Measurements from ENCODE around the gene TAF6.

Gene TAF6

DNA sequence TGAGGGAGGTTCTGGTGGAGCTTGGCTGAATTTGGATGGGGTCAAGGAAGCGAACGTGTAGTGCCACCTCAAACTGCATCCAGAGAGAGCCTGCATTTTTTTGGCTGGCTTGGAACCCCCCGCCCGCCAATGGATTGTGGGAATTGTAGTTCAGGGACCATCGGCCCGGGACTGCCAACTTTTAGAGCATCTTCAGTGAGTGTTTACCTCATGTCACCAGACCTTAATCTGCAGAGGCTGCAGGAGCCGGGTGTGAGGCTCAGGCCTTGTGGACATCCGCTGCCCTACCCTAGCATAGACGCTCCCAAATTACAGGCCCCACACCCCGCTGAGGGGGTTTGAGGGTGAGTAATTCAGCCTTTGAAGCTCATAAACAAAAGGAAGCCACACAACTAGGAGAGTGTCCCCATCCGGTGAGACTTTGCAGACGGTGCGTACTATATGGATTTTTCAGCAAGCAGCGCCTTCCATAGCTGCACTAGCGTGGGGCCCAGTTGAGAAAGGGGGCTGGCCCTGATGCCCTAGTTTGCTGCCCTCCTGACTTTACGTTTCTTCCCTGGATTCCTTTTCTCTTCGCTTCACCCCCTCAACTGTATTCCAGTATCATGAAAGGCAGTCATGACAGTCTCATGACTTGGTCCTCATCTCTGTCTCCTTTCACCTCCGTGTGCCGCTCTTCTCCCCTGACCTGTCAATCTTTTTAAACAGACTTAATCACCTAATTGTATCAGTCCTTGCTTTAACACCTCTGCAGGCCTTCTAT is 993 bp upstream of the TAF6 start:
- Histone ChIP-seq H3K27ac (ENCODE audit: low read length) (peak overlapping the region; percentile 82), H3K9me3 (ENCODE audit: control insufficient read depth in 2 of 2, low read length in 2 of 2) (no peaks in the 10 kb centered on the region), H3K36me3 (ENCODE audit: control insufficient read depth in 2 of 2, insufficient read depth in 2 of 2, low read length in 2 of 2) (peaks cover 2 to 7% of the 10 kb centered on the region in 2 donors), H3K27me3 (ENCODE audit: control insufficient read depth in 1 of 2, insufficient read depth in 2 of 2, low read length in 2 of 2) (no peaks in the 10 kb centered on the region), H3K4me3 (ENCODE audit: low read length in 2 of 2) (peak overlapping the region; percentile 84 to 97), H3K4me1 (ENCODE audit: control insufficient read depth, insufficient read depth, low read length) (peaks cover 24% of the 10 kb centered on the region), H3K9ac (ENCODE audit: low read length in 2 of 2) (peak overlapping the region; percentile 75 to 80)

DNA sequence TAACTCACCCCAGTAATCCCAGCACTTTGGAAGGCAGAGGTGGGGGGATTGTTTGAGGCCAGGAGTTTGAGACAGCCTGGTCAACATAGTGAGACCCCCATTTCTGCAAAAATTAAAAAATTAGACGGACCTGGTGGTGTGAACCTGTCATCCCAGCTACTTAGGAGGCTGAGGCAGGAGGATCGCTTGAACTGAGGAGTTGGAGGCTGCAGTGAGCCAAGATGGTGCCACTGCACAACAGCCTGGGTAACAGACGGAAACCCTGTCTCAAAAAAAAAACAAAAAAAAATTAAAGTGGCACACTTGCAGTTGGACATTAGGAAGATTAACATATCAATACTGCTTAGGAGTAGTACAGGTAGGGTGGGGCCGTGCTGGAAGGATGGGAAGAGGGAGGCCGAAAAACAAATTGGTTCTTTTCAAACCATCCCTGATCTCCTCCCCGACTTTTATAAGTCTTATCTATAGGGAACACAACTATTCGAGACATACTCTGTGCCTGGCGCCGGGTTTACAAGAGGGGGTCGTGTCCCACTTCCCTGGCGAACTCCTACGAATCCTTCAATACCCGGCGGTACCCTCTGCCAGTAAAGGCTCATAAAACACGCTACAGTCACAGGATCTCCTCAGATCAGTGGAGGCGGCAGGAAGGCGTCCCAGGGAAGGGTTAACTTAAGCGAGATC is 628 bp downstream of the TAF6 start:
- Histone ChIP-seq H3K4me3 (ENCODE audit: low read length in 2 of 2) (peak overlapping the region; percentile 84 to 97), H3K9me3 (ENCODE audit: control insufficient read depth in 2 of 2, low read length in 2 of 2) (no peaks in the 10 kb centered on the region), H3K27ac (ENCODE audit: low read length) (peak overlapping the region; percentile 82), H3K27me3 (ENCODE audit: control insufficient read depth in 1 of 2, insufficient read depth in 2 of 2, low read length in 2 of 2) (no peaks in the 10 kb centered on the region), H3K36me3 (ENCODE audit: control insufficient read depth in 2 of 2, insufficient read depth in 2 of 2, low read length in 2 of 2) (peaks cover 4 to 5% of the 10 kb centered on the region in 2 donors), H3K4me1 (ENCODE audit: control insufficient read depth, insufficient read depth, low read length) (peaks cover 24% of the 10 kb centered on the region), H3K9ac (ENCODE audit: low read length in 2 of 2) (peak overlapping the region; percentile 75 to 86)

DNA sequence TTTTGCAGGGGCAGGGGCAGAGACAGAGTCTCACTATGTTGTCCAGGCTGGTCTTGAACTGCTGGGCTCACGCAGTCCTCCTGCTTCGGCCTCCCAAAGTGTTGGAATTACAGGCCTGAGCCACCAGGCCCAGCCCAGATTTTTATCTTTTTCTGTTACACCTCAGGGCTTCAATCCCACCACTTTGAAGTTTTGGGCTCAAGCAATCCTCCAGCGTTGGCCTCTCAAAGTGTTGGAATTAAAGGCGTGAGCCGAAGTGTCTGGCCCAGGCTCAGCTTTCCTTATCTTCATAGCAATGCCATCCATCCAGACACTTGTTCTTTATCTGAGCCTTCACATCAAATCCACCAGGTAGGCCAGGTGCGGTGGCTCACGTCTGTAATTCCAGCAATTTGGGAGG is 4.1 kb downstream of the TAF6 start:
- Histone ChIP-seq H3K4me1 (ENCODE audit: control insufficient read depth, insufficient read depth, low read length) (peaks cover 9% of the 10 kb centered on the region), H3K36me3 (ENCODE audit: control insufficient read depth in 2 of 2, insufficient read depth in 2 of 2, low read length in 2 of 2) (peaks cover 13 to 21% of the 10 kb centered on the region in 2 donors), H3K27ac (ENCODE audit: low read length) (no peak overlapping the region), H3K27me3 (ENCODE audit: control insufficient read depth in 1 of 2, insufficient read depth in 2 of 2, low read length in 2 of 2) (no peaks in the 10 kb centered on the region), H3K9ac (ENCODE audit: low read length in 2 of 2) (no peak overlapping the region), H3K4me3 (ENCODE audit: low read length in 2 of 2) (no peak overlapping the region), H3K9me3 (ENCODE audit: control insufficient read depth in 2 of 2, low read length in 2 of 2) (no peaks in the 10 kb centered on the region)

GRCh38 chr7:100111914-100112313 is 7.2 kb downstream of the TAF6 start:
- no peak overlapping the region for H3K27ac ChIP-seq (ENCODE audit: low read length)
- H3K27me3 ChIP-seq (ENCODE audit: control insufficient read depth in 1 of 2, insufficient read depth in 2 of 2, low read length in 2 of 2): no peaks in the 10 kb centered on the region
- no peaks in the 10 kb centered on the region for H3K4me1 ChIP-seq (ENCODE audit: control insufficient read depth, insufficient read depth, low read length)
- no peak overlapping the region for H3K9ac ChIP-seq (ENCODE audit: low read length in 2 of 2)
- H3K4me3 ChIP-seq (ENCODE audit: low read length in 2 of 2): no peak overlapping the region
- H3K9me3 ChIP-seq (ENCODE audit: control insufficient read depth in 2 of 2, low read length in 2 of 2): no peaks in the 10 kb centered on the region
- peaks cover 21 to 40% of the 10 kb centered on the region in 2 donors for H3K36me3 ChIP-seq (ENCODE audit: control insufficient read depth in 2 of 2, insufficient read depth in 2 of 2, low read length in 2 of 2)

DNA sequence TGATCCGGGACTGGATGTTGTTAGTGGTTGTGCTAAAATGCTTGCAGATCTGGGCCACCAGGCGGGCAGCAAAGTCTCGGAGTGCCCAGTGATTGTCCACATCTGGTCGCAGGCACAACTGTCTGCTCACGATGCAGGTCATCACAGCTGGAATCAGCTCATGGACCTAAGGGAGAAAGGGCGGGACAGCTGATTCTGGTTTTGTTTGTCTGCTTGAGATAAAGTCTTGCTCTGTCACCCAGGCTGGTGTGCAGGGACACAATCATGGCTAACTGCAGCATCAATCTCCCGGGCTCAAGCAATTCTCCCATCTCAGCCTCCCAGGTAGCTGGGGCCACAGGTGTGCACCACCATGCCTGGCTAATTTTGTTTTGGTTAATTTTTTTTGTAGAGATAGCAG is 8.0 kb downstream of the TAF6 start:
- Histone ChIP-seq H3K36me3 (ENCODE audit: control insufficient read depth in 2 of 2, insufficient read depth in 2 of 2, low read length in 2 of 2) (peaks cover 22 to 45% of the 10 kb centered on the region in 2 donors), H3K27me3 (ENCODE audit: control insufficient read depth in 1 of 2, insufficient read depth in 2 of 2, low read length in 2 of 2) (no peaks in the 10 kb centered on the region), H3K9me3 (ENCODE audit: control insufficient read depth in 2 of 2, low read length in 2 of 2) (no peaks in the 10 kb centered on the region), H3K4me1 (ENCODE audit: control insufficient read depth, insufficient read depth, low read length) (no peaks in the 10 kb centered on the region), H3K4me3 (ENCODE audit: low read length in 2 of 2) (no peak overlapping the region), H3K27ac (ENCODE audit: low read length) (no peak overlapping the region), H3K9ac (ENCODE audit: low read length in 2 of 2) (no peak overlapping the region)

DNA sequence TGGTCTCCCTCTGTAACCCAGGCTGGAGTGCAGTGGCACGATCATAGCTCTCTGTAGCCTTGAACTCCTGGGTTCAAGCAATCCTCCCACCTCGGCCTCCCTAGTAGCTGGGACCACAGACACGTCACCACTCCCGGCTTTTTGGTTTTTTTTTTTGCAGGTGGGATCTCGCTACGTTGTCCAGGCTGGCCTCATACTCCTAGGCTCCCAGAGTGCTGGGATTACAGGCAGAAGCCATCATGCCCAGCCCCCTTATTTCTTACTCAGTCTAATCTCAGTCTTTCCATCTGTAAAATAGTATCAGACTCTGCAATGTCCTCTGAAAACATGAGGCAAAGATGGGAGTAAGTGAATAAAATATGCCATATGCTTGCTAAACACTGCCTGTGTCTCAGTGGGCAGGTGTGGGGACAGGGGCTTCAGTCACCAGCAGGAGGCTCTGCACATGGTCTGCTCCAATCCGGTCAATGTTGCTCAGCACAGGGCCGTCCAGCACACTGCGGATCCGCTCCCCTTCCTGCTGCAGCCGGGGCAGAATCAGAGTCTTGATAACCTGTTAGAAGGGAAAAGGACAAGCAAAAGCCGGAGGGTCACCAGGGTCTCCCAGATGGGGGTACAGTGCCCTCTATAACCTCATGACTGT is 9.5 kb downstream of the TAF6 start:
- Histone ChIP-seq H3K4me3 (ENCODE audit: low read length in 2 of 2) (no peak overlapping the region), H3K9ac (ENCODE audit: low read length in 2 of 2) (no peak overlapping the region), H3K27me3 (ENCODE audit: control insufficient read depth in 1 of 2, insufficient read depth in 2 of 2, low read length in 2 of 2) (no peaks in the 10 kb centered on the region), H3K36me3 (ENCODE audit: control insufficient read depth in 2 of 2, insufficient read depth in 2 of 2, low read length in 2 of 2) (peaks cover 29 to 54% of the 10 kb centered on the region in 2 donors), H3K9me3 (ENCODE audit: control insufficient read depth in 2 of 2, low read length in 2 of 2) (no peaks in the 10 kb centered on the region), H3K27ac (ENCODE audit: low read length) (no peak overlapping the region), H3K4me1 (ENCODE audit: control insufficient read depth, insufficient read depth, low read length) (no peaks in the 10 kb centered on the region)

- Histone ChIP-seq H3K9me3 (ENCODE audit: control insufficient read depth in 2 of 2, low read length in 2 of 2) (no peaks in the 10 kb centered on the region), H3K36me3 (ENCODE audit: control insufficient read depth in 2 of 2, insufficient read depth in 2 of 2, low read length in 2 of 2) (peaks cover 28 to 57% of the 10 kb centered on the region in 2 donors), H3K4me3 (ENCODE audit: low read length in 2 of 2) (no peak overlapping the region), H3K27ac (ENCODE audit: low read length) (no peak overlapping the region), H3K4me1 (ENCODE audit: control insufficient read depth, insufficient read depth, low read length) (peaks cover under 1% of the 10 kb centered on the region), H3K27me3 (ENCODE audit: control insufficient read depth in 1 of 2, insufficient read depth in 2 of 2, low read length in 2 of 2) (no peaks in the 10 kb centered on the region), H3K9ac (ENCODE audit: low read length in 2 of 2) (no peak overlapping the region)
Measured at GRCh38 chr7:100107890-100108289, 11.3 kb downstream of the TAF6 start.

GRCh38 chr7:100107125-100107737 is 11.9 kb downstream of the TAF6 start:
- Histone ChIP-seq H3K27me3 (ENCODE audit: control insufficient read depth in 1 of 2, insufficient read depth in 2 of 2, low read length in 2 of 2) (no peaks in the 10 kb centered on the region), H3K36me3 (ENCODE audit: control insufficient read depth in 2 of 2, insufficient read depth in 2 of 2, low read length in 2 of 2) (peaks cover 28 to 53% of the 10 kb centered on the region in 2 donors), H3K27ac (ENCODE audit: low read length) (no peak overlapping the region), H3K4me1 (ENCODE audit: control insufficient read depth, insufficient read depth, low read length) (peaks cover 8% of the 10 kb centered on the region), H3K9ac (ENCODE audit: low read length in 2 of 2) (no peak overlapping the region), H3K9me3 (ENCODE audit: control insufficient read depth in 2 of 2, low read length in 2 of 2) (no peaks in the 10 kb centered on the region), H3K4me3 (ENCODE audit: low read length in 2 of 2) (no peak overlapping the region)

DNA sequence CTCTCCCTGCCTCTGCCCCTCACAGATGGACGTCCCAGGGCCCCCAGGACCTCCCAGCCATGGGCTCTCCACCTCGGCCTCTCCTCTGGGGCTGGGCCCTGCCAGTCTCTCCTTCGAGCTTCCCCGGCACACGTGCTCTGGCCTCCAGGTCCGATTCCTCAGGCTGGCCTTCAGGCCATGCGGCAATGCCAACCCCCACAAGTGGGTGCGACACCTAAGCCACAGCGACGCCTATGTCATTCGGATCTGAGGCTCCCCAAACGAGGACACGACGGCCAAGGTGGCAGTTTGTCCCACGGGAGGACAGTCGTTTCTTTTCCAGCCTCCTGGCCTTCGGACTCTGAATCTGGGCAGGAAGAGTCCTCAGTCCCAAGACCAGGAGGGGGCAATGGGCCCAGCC is 12.5 kb downstream of the TAF6 start:
- H3K4me1 ChIP-seq (ENCODE audit: control insufficient read depth, insufficient read depth, low read length): peaks cover 9% of the 10 kb centered on the region

GRCh38 chr7:100105534-100105933 is 13.6 kb downstream of the TAF6 start:
- no peak overlapping the region for H3K27ac ChIP-seq (ENCODE audit: low read length)
- peaks cover 19 to 44% of the 10 kb centered on the region in 2 donors for H3K36me3 ChIP-seq (ENCODE audit: control insufficient read depth in 2 of 2, insufficient read depth in 2 of 2, low read length in 2 of 2)
- H3K9me3 ChIP-seq (ENCODE audit: control insufficient read depth in 2 of 2, low read length in 2 of 2): no peaks in the 10 kb centered on the region
- H3K9ac ChIP-seq (ENCODE audit: low read length in 2 of 2): no peak overlapping the region
- H3K4me3 ChIP-seq (ENCODE audit: low read length in 2 of 2): no peak overlapping the region
- peaks cover 12% of the 10 kb centered on the region for H3K4me1 ChIP-seq (ENCODE audit: control insufficient read depth, insufficient read depth, low read length)
- H3K27me3 ChIP-seq (ENCODE audit: control insufficient read depth in 1 of 2, insufficient read depth in 2 of 2, low read length in 2 of 2): no peaks in the 10 kb centered on the region

More for the DNA sequence above, 12.5 kb downstream of the TAF6 start:
- Histone ChIP-seq H3K9ac (ENCODE audit: low read length in 2 of 2) (no peak overlapping the region), H3K9me3 (ENCODE audit: control insufficient read depth in 2 of 2, low read length in 2 of 2) (no peaks in the 10 kb centered on the region), H3K27me3 (ENCODE audit: control insufficient read depth in 1 of 2, insufficient read depth in 2 of 2, low read length in 2 of 2) (no peaks in the 10 kb centered on the region), H3K27ac (ENCODE audit: low read length) (no peak overlapping the region), H3K36me3 (ENCODE audit: control insufficient read depth in 2 of 2, insufficient read depth in 2 of 2, low read length in 2 of 2) (peaks cover 24 to 51% of the 10 kb centered on the region in 2 donors), H3K4me3 (ENCODE audit: low read length in 2 of 2) (no peak overlapping the region)
